ENCODE results near the gene MYCBP2. TPM values are rescaled to one million over a fixed set of nuclear protein-coding genes. Genes with fewer than 3 reads are reported as not detected.

Gene MYCBP2
- polyA plus RNA-seq, 1 experiment: 49.4 TPM

- TF ChIP-seq, protein P1, sequence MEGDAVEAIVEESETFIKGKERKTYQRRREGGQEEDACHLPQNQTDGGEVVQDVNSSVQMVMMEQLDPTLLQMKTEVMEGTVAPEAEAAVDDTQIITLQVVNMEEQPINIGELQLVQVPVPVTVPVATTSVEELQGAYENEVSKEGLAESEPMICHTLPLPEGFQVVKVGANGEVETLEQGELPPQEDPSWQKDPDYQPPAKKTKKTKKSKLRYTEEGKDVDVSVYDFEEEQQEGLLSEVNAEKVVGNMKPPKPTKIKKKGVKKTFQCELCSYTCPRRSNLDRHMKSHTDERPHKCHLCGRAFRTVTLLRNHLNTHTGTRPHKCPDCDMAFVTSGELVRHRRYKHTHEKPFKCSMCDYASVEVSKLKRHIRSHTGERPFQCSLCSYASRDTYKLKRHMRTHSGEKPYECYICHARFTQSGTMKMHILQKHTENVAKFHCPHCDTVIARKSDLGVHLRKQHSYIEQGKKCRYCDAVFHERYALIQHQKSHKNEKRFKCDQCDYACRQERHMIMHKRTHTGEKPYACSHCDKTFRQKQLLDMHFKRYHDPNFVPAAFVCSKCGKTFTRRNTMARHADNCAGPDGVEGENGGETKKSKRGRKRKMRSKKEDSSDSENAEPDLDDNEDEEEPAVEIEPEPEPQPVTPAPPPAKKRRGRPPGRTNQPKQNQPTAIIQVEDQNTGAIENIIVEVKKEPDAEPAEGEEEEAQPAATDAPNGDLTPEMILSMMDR (IDR thresholded peaks at IDR 0.05; ENCODE audit: low read depth, low read length): no peak
- POLR2A ChIA-PET: no interaction called here
- no peak for DNase-seq (ENCODE audit: low read depth, low spot score)
- CTCF ChIA-PET: no interaction called here
- Histone ChIP-seq H3K9me3 (ENCODE audit: control insufficient read depth, insufficient read depth, low read length) (no peaks in the 10 kb centered on the region), H3K27me3 (ENCODE audit: control insufficient read depth, insufficient read depth, low read length) (no peaks in the 10 kb centered on the region), H3K4me3 (ENCODE audit: low read depth, low read length) (no peak overlapping the region), H3K27ac (ENCODE audit: low read depth, low read length) (no peak overlapping the region)
These were observed 261.3 kb downstream of the MYCBP2 start for GRCh38 chr13:77065461-77066147.

DNA sequence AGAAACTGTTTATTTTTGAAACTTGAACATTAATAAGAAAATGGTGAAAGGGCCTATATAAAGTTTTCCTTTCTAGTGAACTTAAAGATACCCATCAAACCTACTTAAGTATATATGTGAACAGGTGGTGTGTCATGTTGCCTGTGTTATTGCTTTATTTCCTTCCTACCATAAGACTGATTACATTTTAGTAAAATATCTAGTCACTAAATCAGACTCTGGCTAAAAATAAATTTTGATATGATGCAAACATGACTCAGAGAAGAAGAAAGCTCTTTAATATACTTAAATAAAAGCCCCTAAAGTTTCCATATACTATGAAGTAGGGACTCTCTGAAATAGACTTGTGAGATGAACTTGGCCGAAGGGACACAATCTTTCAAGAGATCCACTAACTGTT, 264.8 kb downstream of the MYCBP2 start:
- TF ChIP-seq, protein P1 (IDR thresholded peaks at IDR 0.05; ENCODE audit: low read depth, low read length): no peak
- Histone ChIP-seq H3K27ac (ENCODE audit: low read depth, low read length) (no peak overlapping the region), H3K4me3 (ENCODE audit: low read depth, low read length) (no peak overlapping the region), H3K9me3 (ENCODE audit: control insufficient read depth, insufficient read depth, low read length) (no peaks in the 10 kb centered on the region), H3K27me3 (ENCODE audit: control insufficient read depth, insufficient read depth, low read length) (no peaks in the 10 kb centered on the region)
- ChIA-PET CTCF (interaction anchor here (0.8 kb wide), 1 partner anchor 60 kb away, joined by 3 read pairs; no protein-coding TSS in a partner anchor), POLR2A (no interaction called here)
- DNase-seq (ENCODE audit: low read depth, low spot score): no peak

DNA sequence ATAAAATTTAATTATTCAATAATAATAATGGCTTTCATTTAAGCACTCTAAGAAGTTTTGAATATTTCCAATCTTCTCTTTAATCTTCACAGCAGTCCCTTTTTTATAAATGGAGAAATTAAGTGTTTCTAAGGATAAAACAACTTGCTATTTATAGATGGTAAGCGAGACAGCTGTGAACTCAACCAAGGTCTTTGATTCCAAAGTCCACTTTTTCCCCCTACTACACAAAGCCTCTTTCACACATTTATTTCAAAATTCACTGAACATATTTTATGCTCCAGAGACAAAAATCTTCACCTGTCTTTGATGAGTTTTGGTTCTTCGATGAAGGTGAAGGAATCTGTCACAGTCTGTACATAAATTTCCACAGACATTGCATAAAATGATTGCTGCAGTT, 265.5 kb downstream of the MYCBP2 start:
- Histone ChIP-seq H3K9me3 (ENCODE audit: control insufficient read depth, insufficient read depth, low read length) (no peaks in the 10 kb centered on the region), H3K27ac (ENCODE audit: low read depth, low read length) (no peak overlapping the region), H3K4me3 (ENCODE audit: low read depth, low read length) (no peak overlapping the region), H3K27me3 (ENCODE audit: control insufficient read depth, insufficient read depth, low read length) (no peaks in the 10 kb centered on the region)
- no peak for DNase-seq (ENCODE audit: low read depth, low spot score)
- TF ChIP-seq, protein P1 (IDR thresholded peaks at IDR 0.05; ENCODE audit: low read depth, low read length): no peak
- ChIA-PET CTCF (no interaction called here), POLR2A (no interaction called here)

GRCh38 chr13:77056886-77057285, 270.0 kb downstream of the MYCBP2 start:
- H3K27me3 ChIP-seq (ENCODE audit: control insufficient read depth, insufficient read depth, low read length): no peaks in the 10 kb centered on the region
- no peaks in the 10 kb centered on the region for H3K9me3 ChIP-seq (ENCODE audit: control insufficient read depth, insufficient read depth, low read length)
- no peak overlapping the region for H3K4me3 ChIP-seq (ENCODE audit: low read depth, low read length)
- H3K27ac ChIP-seq (ENCODE audit: low read depth, low read length): no peak overlapping the region
- ChIA-PET CTCF (no interaction called here), POLR2A (no interaction called here)
- no peak for DNase-seq (ENCODE audit: low read depth, low spot score)
- TF ChIP-seq, protein P1 (IDR thresholded peaks at IDR 0.05; ENCODE audit: low read depth, low read length): no peak

GRCh38 chr13:77056382-77056781, 270.5 kb downstream of the MYCBP2 start:
- H3K4me3 ChIP-seq (ENCODE audit: low read depth, low read length): no peak overlapping the region
- ChIA-PET POLR2A (no interaction called here), CTCF (no interaction called here)
- no peak overlapping the region for H3K27ac ChIP-seq (ENCODE audit: low read depth, low read length)
- TF ChIP-seq, protein P1 (IDR thresholded peaks at IDR 0.05; ENCODE audit: low read depth, low read length): no peak
- no peaks in the 10 kb centered on the region for H3K9me3 ChIP-seq (ENCODE audit: control insufficient read depth, insufficient read depth, low read length)
- DNase-seq (ENCODE audit: low read depth, low spot score): no peak
- no peaks in the 10 kb centered on the region for H3K27me3 ChIP-seq (ENCODE audit: control insufficient read depth, insufficient read depth, low read length)

Measured in AG04450 (cell line).